ENCODE results near the gene CDKL2. TPM values are rescaled to one million over a fixed set of nuclear protein-coding genes. Genes with fewer than 3 reads are reported as not detected.

Gene CDKL2
- total RNA-seq, 1 experiment from 2014 or later: 1.5 TPM

- H2AK5ac ChIP-seq (ENCODE audit: insufficient read length, low read length): no peak overlapping the region
- no peaks in the 10 kb centered on the region for H3K9me3 ChIP-seq (ENCODE audit: control insufficient read depth, low read depth, low read length)
- H3K79me1 ChIP-seq (ENCODE audit: insufficient read depth, low read depth, low read length, poor library complexity, severe bottlenecking): no peaks in the 10 kb centered on the region
- Mint-ChIP-seq H3K4me1 (peaks cover 0 to 2% of the 10 kb centered on the region in 2 experiments; a peak in 2 of 4 replicates), H3K27me3 (ENCODE audit: low read depth) (no peaks in the 10 kb centered on the region; the same call in 1 of the 2 replicates), H3K4me3 (no peak overlapping the region), H3K27ac (peak overlapping the region in 1 of 3 experiments; percentile 11; a peak in 2 of 7 replicates), H3K9me3 (no peaks in the 10 kb centered on the region), H3K36me3 (ENCODE audit: insufficient read depth in 1 of 3, low read depth in 3 of 3) (peaks cover 6 to 28% (median 20%) of the 10 kb centered on the region in 3 experiments)
- no peak for DNase-seq
- no peak overlapping the region for H4K5ac ChIP-seq (ENCODE audit: insufficient read length, low read depth, low read length)
- H3K18ac ChIP-seq (ENCODE audit: insufficient read length, low read depth, low read length): no peak overlapping the region
- H3K4me1 ChIP-seq (ENCODE audit: insufficient read depth, low read length): no peaks in the 10 kb centered on the region; the same call in 1 of the 2 replicates
- TF ChIP-seq CTCF (conservative IDR thresholded peaks at IDR 0.05): no peak
- no peaks in the 10 kb centered on the region for H3K79me2 ChIP-seq (ENCODE audit: insufficient read depth, low read length)
- no peaks in the 10 kb centered on the region for H3K27me3 ChIP-seq (ENCODE audit: insufficient read depth, low read length)
- no peak overlapping the region for H2BK5ac ChIP-seq (ENCODE audit: insufficient read length, low read length)
- no peak overlapping the region for H2BK120ac ChIP-seq (ENCODE audit: low read depth, low read length, poor library complexity, severe bottlenecking)
- no peaks in the 10 kb centered on the region for H3K23me2 ChIP-seq (ENCODE audit: insufficient read length, low read depth, low read length, poor library complexity, severe bottlenecking)
- no peak overlapping the region for H3K27ac ChIP-seq (ENCODE audit: insufficient read length, low read depth, low read length)
- H3K14ac ChIP-seq (ENCODE audit: insufficient read depth, low read length): no peak overlapping the region
- H3K4me2 ChIP-seq (ENCODE audit: insufficient read depth, insufficient read length, low read length): no peak overlapping the region
- H3K56ac ChIP-seq (ENCODE audit: insufficient read length, low read depth, low read length): no peak overlapping the region
- H2BK12ac ChIP-seq (ENCODE audit: insufficient read length, low read depth, low read length): no peak overlapping the region
- H3K4ac ChIP-seq (ENCODE audit: low read depth, low read length): no peak overlapping the region
- no peak overlapping the region for H2BK20ac ChIP-seq (ENCODE audit: low read depth, low read length, poor library complexity, severe bottlenecking)
- H4K8ac ChIP-seq (replicated peaks; ENCODE audit: insufficient read length, low read depth, low read length): no peak overlapping the region
- no peaks in the 10 kb centered on the region for H4K20me1 ChIP-seq (ENCODE audit: control insufficient read depth, insufficient read depth, insufficient read length)
- no peak overlapping the region for H2BK15ac ChIP-seq (ENCODE audit: low read depth, low read length)
- no peak overlapping the region for H3K23ac ChIP-seq (ENCODE audit: insufficient read length, low read depth, low read length)
- H3K9ac ChIP-seq (ENCODE audit: extremely low read depth, insufficient read length, low read length): no peak overlapping the region
- H4K91ac ChIP-seq (ENCODE audit: insufficient read length, low read depth, low read length): no peak overlapping the region
- no peak overlapping the region for H3T11ph ChIP-seq (ENCODE audit: low read length)
- no CpG with 5 or more reads among the region's 7 CpGs for WGBS (ENCODE audit: extremely low coverage, insufficient read length, low lambda C conversion rate)
- no peak overlapping the region for H2AFZ ChIP-seq (ENCODE audit: low read length)
Observed at GRCh38 chr4:75639124-75639695, 8.9 kb upstream of the CDKL2 start.

Measured in H9 (cell line).